Muscle of leg (tissue), 11 donors: ENCODE measurements around the gene SLIT2. TPM values are rescaled to one million over a fixed set of nuclear protein-coding genes. Genes with fewer than 3 reads are reported as not detected.

Experiments used
- DNase-seq: peaks from one replicate; pipeline ENCODE4 v3.0.0; 2013
- H3K27ac ChIP-seq: one replicate; pipeline ENCODE4 v1.5.1; 2013; ENCODE audit warnings: mild to moderate bottlenecking, low read length, control low read depth
- H3K27me3 ChIP-seq: one replicate; pipeline ENCODE4 v1.6.1; 2013; ENCODE audit warnings: low read length; ENCODE audit not compliant: control insufficient read depth, insufficient read depth
- H3K36me3 ChIP-seq: one replicate; pipeline ENCODE4 v1.6.1; 2013; ENCODE audit warnings: low read length; ENCODE audit not compliant: control insufficient read depth, insufficient read depth
- H3K4me1 ChIP-seq: one replicate; pipeline ENCODE4 v1.6.1; 2013; ENCODE audit warnings: low read length; ENCODE audit not compliant: control insufficient read depth, insufficient read depth
- H3K4me3 ChIP-seq: one replicate; pipeline ENCODE4 v1.5.1; 2013; ENCODE audit warnings: low read length, control low read depth
- H3K9me3 ChIP-seq: replicated peaks from 2 replicates; pipeline ENCODE4 v1.6.1; 2013; ENCODE audit warnings: low read depth, low read length; ENCODE audit not compliant: control insufficient read depth
- WGBS: methylation state at CpG from one replicate; pipeline ENCODE4 v1.1.5; 2013; ENCODE audit warnings: missing lambda C conversion rate; ENCODE audit not compliant: insufficient coverage; 5-methylcytosine and 5-hydroxymethylcytosine counted together
- polyA plus RNA-seq, 8 donors: library from polyadenylated mRNA; unstranded; fragments of 120-200 nt; gene quantifications; one replicate each; pipeline versions ENCODE4 v1.2.1 to v1.2.3, GENCODE V29; 2013; ENCODE audit warnings: inconsistent platforms in 1 of 8, low replicate concordance in 1 of 8; ENCODE audit not compliant: insufficient read length in 8 of 8, insufficient read depth in 1 of 8
- total RNA-seq: library from RNA; stranded (reverse); fragments of 120-200 nt; gene quantifications from one replicate; pipeline ENCODE4 v1.2.4, GENCODE V29; 2013

SLIT2 gene
- total and polyA plus RNA-seq, 9 donors: 8.2 to 28.6 (median 13.3) TPM

- DNase-seq: peak; percentile 64
- H3K36me3 ChIP-seq: no peaks in the 10 kb centered on the region
- WGBS: under 1% methylated on average over 55 of the region's 55 CpGs
- H3K4me1 ChIP-seq: peaks cover 31% of the 10 kb centered on the region
- H3K27ac ChIP-seq: peak overlapping the region; percentile 68
- peaks cover 35% of the 10 kb centered on the region for H3K27me3 ChIP-seq
- H3K4me3 ChIP-seq: peak overlapping the region; percentile 65
- no peaks in the 10 kb centered on the region for H3K9me3 ChIP-seq
These were observed 1.1 kb downstream of the SLIT2 start for GRCh38 chr4:20252656-20253282.

GRCh38 chr4:20253283-20253734, 1.6 kb downstream of the SLIT2 start:
- no peak overlapping the region for H3K27ac ChIP-seq
- H3K4me3 ChIP-seq: peak overlapping the region; percentile 65
- 0% methylated on average over 20 of the region's 21 CpGs for WGBS
- H3K36me3 ChIP-seq: no peaks in the 10 kb centered on the region
- H3K4me1 ChIP-seq: peaks cover 31% of the 10 kb centered on the region
- peaks cover 35% of the 10 kb centered on the region for H3K27me3 ChIP-seq
- DNase-seq: peak; percentile 33
- no peaks in the 10 kb centered on the region for H3K9me3 ChIP-seq

- Histone ChIP-seq H3K9me3 (no peaks in the 10 kb centered on the region), H3K27ac (no peak overlapping the region), H3K4me3 (peak overlapping the region; percentile 65), H3K27me3 (peaks cover 35% of the 10 kb centered on the region), H3K4me1 (peaks cover 29% of the 10 kb centered on the region), H3K36me3 (no peaks in the 10 kb centered on the region)
- DNase-seq: peak; percentile 48
- under 1% methylated on average over 31 of the region's 43 CpGs for WGBS
These were observed 2.2 kb downstream of the SLIT2 start for GRCh38 chr4:20253735-20254409.

GRCh38 chr4:20254511-20255250, 3.0 kb downstream of the SLIT2 start:
- peak; percentile 71 for DNase-seq
- peak overlapping the region; percentile 24 for H3K27ac ChIP-seq
- no peaks in the 10 kb centered on the region for H3K36me3 ChIP-seq
- peak overlapping the region; percentile 65 for H3K4me3 ChIP-seq
- WGBS: under 1% methylated on average over 67 of the region's 72 CpGs
- peaks cover 35% of the 10 kb centered on the region for H3K27me3 ChIP-seq
- H3K9me3 ChIP-seq: no peaks in the 10 kb centered on the region
- H3K4me1 ChIP-seq: peaks cover 29% of the 10 kb centered on the region

- Histone ChIP-seq H3K27me3 (peaks cover 35% of the 10 kb centered on the region), H3K27ac (no peak overlapping the region), H3K4me1 (peaks cover 29% of the 10 kb centered on the region), H3K9me3 (no peaks in the 10 kb centered on the region), H3K4me3 (peak overlapping the region; percentile 65), H3K36me3 (no peaks in the 10 kb centered on the region)
- DNase-seq: no peak
- WGBS: 14% methylated on average over 4 of the region's 8 CpGs
These were observed 3.5 kb downstream of the SLIT2 start for GRCh38 chr4:20255251-20255586.

GRCh38 chr4:20255823-20256222, 4.1 kb downstream of the SLIT2 start:
- WGBS: 50% methylated on average over 1 of the region's 4 CpGs
- Histone ChIP-seq H3K4me3 (peak overlapping the region; percentile 65), H3K27me3 (peaks cover 35% of the 10 kb centered on the region)

GRCh38 chr4:20256381-20256881, 4.7 kb downstream of the SLIT2 start:
- Histone ChIP-seq H3K9me3 (no peaks in the 10 kb centered on the region), H3K4me3 (no peak overlapping the region), H3K36me3 (no peaks in the 10 kb centered on the region), H3K27ac (no peak overlapping the region), H3K27me3 (peaks cover 35% of the 10 kb centered on the region), H3K4me1 (peaks cover 29% of the 10 kb centered on the region)
- WGBS: no CpG with 5 or more reads among the region's 2 CpGs
- DNase-seq: peak; percentile 25

More at GRCh38 chr4:20255823-20256222, 4.1 kb downstream of the SLIT2 start:
- peak; percentile 13 for DNase-seq
- Histone ChIP-seq H3K27ac (no peak overlapping the region), H3K4me1 (peaks cover 29% of the 10 kb centered on the region), H3K9me3 (no peaks in the 10 kb centered on the region), H3K36me3 (no peaks in the 10 kb centered on the region)

GRCh38 chr4:20259707-20260106, 8.0 kb downstream of the SLIT2 start:
- Histone ChIP-seq H3K27ac (no peak overlapping the region), H3K4me1 (peaks cover 6% of the 10 kb centered on the region), H3K27me3 (peaks cover 7% of the 10 kb centered on the region), H3K9me3 (no peaks in the 10 kb centered on the region), H3K36me3 (no peaks in the 10 kb centered on the region), H3K4me3 (no peak overlapping the region)
- DNase-seq: peak; percentile 45

- Histone ChIP-seq H3K27ac (no peak overlapping the region), H3K36me3 (no peaks in the 10 kb centered on the region), H3K27me3 (no peaks in the 10 kb centered on the region), H3K9me3 (no peaks in the 10 kb centered on the region), H3K4me1 (no peaks in the 10 kb centered on the region), H3K4me3 (no peak overlapping the region)
- DNase-seq: no peak
- no CpG with 5 or more reads among the region's 2 CpGs for WGBS
These were observed 9.1 kb downstream of the SLIT2 start for GRCh38 chr4:20260821-20261220.

GRCh38 chr4:20262221-20262620, 10.5 kb downstream of the SLIT2 start:
- Histone ChIP-seq H3K27me3 (no peaks in the 10 kb centered on the region), H3K36me3 (no peaks in the 10 kb centered on the region), H3K4me3 (no peak overlapping the region), H3K27ac (no peak overlapping the region), H3K9me3 (no peaks in the 10 kb centered on the region), H3K4me1 (no peaks in the 10 kb centered on the region)
- WGBS: no CpG with 5 or more reads among the region's 2 CpGs
- no peak for DNase-seq
